WERI-Rb-1 (cell line): ENCODE results near the gene DIPK1B.

Experiments
- DNase-seq: peaks from one replicate; pipeline ENCODE4 v3.0.0-alpha.2; 2020
- H3K27ac ChIP-seq: fragments of 250-450 bp; sonication (Bioruptor Pico); 2 replicates; pipeline ENCODE4 v1.5.1; 2020; ENCODE audit warnings: mild to moderate bottlenecking, moderate library complexity
- H3K27me3 ChIP-seq: fragments of 250-450 bp; sonication (Bioruptor Pico); 2 replicates; pipeline ENCODE4 v1.5.1; 2021; ENCODE audit warnings: mild to moderate bottlenecking, low read depth, moderate library complexity; ENCODE audit not compliant: insufficient read depth, severe bottlenecking
- H3K36me3 ChIP-seq: fragments of 250-450 bp; sonication (Bioruptor Pico); 2 replicates; pipeline ENCODE4 v1.5.1; 2020; ENCODE audit warnings: mild to moderate bottlenecking, moderate library complexity
- H3K4me3 ChIP-seq: 2 replicates; pipeline ENCODE4 v1.5.1; 2011; ENCODE audit warnings: low read depth, mild to moderate bottlenecking, control low read depth, low read length
- H3K9me3 ChIP-seq: fragments of 250-450 bp; sonication (Bioruptor Pico); 2 replicates; pipeline ENCODE4 v1.5.1; 2021; ENCODE audit warnings: mild to moderate bottlenecking, moderate library complexity; ENCODE audit not compliant: severe bottlenecking
- CTCF ChIP-seq: IDR thresholded peaks from 2 replicates; pipeline ENCODE4 v1.5.1; 2011; ENCODE audit warnings: low read depth, mild to moderate bottlenecking, control low read depth, inconsistent platforms, low read length

DIPK1B gene

GRCh38 chr9:136683755-136684154, 28.6 kb upstream of the DIPK1B start:
- peaks cover 3% of the 10 kb centered on the region for H3K36me3 ChIP-seq
- H3K9me3 ChIP-seq, result no peaks in the 10 kb centered on the region
- no peak for DNase-seq
- peak overlapping the region; percentile 32 for H3K27ac ChIP-seq
- H3K27me3 ChIP-seq, result no peaks in the 10 kb centered on the region
- no peak for TF ChIP-seq CTCF
- H3K4me3 ChIP-seq, result no peak overlapping the region

- Histone ChIP-seq H3K4me3 (no peak overlapping the region), H3K27me3 (no peaks in the 10 kb centered on the region), H3K27ac (peak overlapping the region; percentile 32), H3K36me3 (peaks cover 3% of the 10 kb centered on the region), H3K9me3 (no peaks in the 10 kb centered on the region)
- DNase-seq, result no peak
- no peak for TF ChIP-seq CTCF
Measured at GRCh38 chr9:136684339-136684738, 28.0 kb upstream of the DIPK1B start.

- Histone ChIP-seq H3K27ac (peak overlapping the region; percentile 32; the same call in 1 of the 2 replicates), H3K36me3 (peaks cover 3% of the 10 kb centered on the region), H3K9me3 (no peaks in the 10 kb centered on the region), H3K4me3 (no peak overlapping the region), H3K27me3 (no peaks in the 10 kb centered on the region)
- TF ChIP-seq CTCF, result no peak
- no peak for DNase-seq
Measured at GRCh38 chr9:136684799-136685198, 27.6 kb upstream of the DIPK1B start.

GRCh38 chr9:136685216-136685615, 27.2 kb upstream of the DIPK1B start:
- Histone ChIP-seq H3K4me3 (no peak overlapping the region), H3K9me3 (no peaks in the 10 kb centered on the region), H3K36me3 (peaks cover 3% of the 10 kb centered on the region), H3K27ac (0 out of 2 replicates have a peak overlapping the region, but pooled peaks have one; percentile 32), H3K27me3 (no peaks in the 10 kb centered on the region)
- no peak for TF ChIP-seq CTCF
- DNase-seq, result no peak

- no peaks in the 10 kb centered on the region for H3K27me3 ChIP-seq
- peaks cover 3% of the 10 kb centered on the region for H3K36me3 ChIP-seq
- H3K9me3 ChIP-seq, result no peaks in the 10 kb centered on the region
- H3K27ac ChIP-seq, result peak overlapping the region; percentile 92
- TF ChIP-seq CTCF, result no peak
- peak overlapping the region; percentile 77 for H3K4me3 ChIP-seq
- DNase-seq, result no peak
Measured at GRCh38 chr9:136685790-136686533, 26.4 kb upstream of the DIPK1B start.

- peak overlapping the region; percentile 92 for H3K27ac ChIP-seq
- DNase-seq, result no peak
Measured at GRCh38 chr9:136686534-136686793, 25.9 kb upstream of the DIPK1B start.

More at GRCh38 chr9:136686534-136686793, 25.9 kb upstream of the DIPK1B start:
- H3K9me3 ChIP-seq, result no peaks in the 10 kb centered on the region
- H3K4me3 ChIP-seq, result peak overlapping the region; percentile 77
- no peaks in the 10 kb centered on the region for H3K27me3 ChIP-seq
- TF ChIP-seq CTCF, result no peak
- H3K36me3 ChIP-seq, result peaks cover 3% of the 10 kb centered on the region
